A204.1 (cell line): ENCODE data around the gene SULT4A1.
A peak's percentile ranks its signal among the peaks of the same experiment; 100 is the strongest.

Experiments used
- FAIRE-seq: peaks from 2 replicates; lab custom pipeline; 2012; peaks lifted over from hg19 to GRCh38; lab: Jason Lieb, UNC

The SULT4A1 gene

GRCh38 chr22:43827003-43827735, 35.1 kb downstream of the SULT4A1 start:
- FAIRE-seq, result no peak

DNA sequence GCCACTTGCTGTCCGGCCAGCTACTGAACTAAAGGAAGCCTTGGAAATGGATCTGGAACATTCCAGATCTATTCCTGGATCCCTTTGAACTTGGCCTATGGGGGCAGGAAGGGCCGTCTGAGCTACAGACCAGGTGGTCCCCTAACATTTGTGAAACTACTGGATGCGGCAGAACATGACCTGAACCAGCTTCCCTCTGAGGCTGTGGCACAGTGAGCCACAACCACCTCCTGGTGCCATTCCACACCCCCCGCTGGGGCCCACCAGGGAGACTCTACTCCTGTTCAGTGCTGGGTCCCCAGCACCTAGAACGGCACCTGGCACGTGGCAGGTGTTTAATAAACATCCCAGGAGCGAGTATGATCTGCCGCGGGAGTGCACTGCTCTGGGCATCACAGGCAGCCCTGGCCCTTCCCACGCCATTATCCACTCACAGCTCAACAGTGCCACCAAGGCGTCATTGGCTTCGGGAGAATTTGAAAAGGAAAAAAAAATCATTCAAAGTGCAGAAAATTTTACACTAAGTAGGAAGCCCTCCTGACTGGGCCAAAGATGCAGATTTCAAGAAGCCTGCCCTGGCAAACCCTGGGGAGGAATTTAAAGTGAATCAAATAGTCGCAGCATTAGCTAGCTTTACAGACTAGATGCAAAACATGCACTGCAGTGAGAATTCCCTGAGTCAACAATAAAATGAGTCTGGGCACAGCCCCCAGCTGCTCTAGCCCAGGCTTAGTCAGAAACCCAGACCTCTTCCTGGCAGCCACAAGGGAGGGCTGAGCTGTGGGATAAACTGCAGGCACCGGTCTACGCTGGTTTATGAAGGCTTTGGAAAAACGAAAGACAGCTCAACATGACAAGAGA, 35.9 kb downstream of the SULT4A1 start:
- FAIRE-seq, result no peak

GRCh38 chr22:43825651-43826050, 36.7 kb downstream of the SULT4A1 start:
- FAIRE-seq, result no peak

- no peak for FAIRE-seq
These were observed 37.4 kb downstream of the SULT4A1 start for GRCh38 chr22:43824724-43825420.

DNA sequence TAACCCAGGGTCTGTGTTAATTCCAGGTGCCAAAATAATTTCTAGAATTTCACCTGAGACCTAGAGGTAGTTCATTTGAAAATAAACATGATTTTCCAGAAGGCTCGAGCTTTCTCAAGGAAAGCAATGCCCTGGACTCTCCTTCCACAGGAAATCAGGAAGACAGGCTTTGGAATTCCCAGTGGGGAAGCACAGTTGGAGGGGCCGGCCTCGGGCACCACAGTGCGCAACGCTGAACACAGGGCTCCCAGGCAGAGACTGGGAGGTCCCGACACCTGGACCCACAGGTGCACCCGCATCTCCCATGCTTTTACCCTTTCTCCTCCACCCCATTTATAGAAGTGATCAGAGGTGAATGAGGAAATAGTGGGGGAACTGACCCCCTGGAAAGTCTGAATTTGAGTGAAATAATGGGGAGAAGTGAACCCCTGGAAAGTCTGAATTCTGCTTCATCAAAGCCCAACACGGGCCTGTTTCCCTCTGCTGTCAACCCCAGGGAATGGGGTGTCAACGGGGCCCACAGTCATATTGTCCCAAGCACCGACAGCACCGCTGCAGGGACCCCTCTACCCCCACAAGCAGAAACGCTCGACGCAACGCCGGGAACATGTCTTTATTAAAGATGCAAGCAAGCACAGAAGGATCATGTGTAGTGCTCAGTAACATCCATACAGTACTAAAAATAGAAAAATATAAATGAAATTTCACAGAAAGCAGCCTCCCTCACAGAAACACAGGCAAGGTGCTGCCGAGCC, 38.2 kb downstream of the SULT4A1 start:
- no peak for FAIRE-seq

- no peak for FAIRE-seq
These were observed 38.9 kb downstream of the SULT4A1 start for GRCh38 chr22:43823353-43823908.

- no peak for FAIRE-seq
These were observed 40.5 kb downstream of the SULT4A1 start for GRCh38 chr22:43821606-43822425.

DNA sequence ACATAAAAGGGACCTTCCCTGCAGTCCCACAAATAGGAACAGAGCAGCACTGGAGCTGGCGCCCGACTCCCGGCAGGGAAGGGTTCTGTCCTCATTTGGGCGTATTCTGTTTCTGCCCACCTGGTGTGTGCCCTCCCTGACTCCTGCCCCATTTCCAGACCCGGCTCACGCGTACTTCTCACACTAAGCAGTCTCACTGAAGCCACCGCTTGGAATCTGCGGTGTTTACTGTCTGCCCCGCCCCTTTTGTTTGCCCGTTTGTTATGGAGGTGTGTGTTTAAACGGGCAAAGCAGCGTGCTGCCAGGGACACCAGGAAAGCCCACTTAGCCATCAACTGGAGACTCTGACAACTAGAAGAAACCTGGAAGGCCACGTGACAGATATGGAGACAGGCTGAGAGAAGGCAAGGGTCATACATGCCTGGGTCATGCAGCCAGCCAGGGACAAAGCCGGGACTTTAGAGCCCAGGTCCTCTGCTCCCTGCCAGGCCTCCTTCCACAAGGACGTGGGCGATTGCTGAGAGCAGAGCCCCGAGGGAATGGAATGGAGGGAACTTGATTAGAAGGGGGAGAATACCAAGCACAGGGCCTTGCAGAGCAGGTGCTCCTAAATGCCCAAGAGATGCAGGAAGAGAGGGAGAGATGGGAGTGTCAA, 41.5 kb downstream of the SULT4A1 start:
- FAIRE-seq, result no peak

- FAIRE-seq, result no peak
These were observed 42.2 kb downstream of the SULT4A1 start for GRCh38 chr22:43819931-43820640.

GRCh38 chr22:43819421-43819921, 42.8 kb downstream of the SULT4A1 start:
- no peak for FAIRE-seq

- no peak for FAIRE-seq
These were observed 43.3 kb downstream of the SULT4A1 start for GRCh38 chr22:43818981-43819380.

GRCh38 chr22:43817402-43817801, 44.9 kb downstream of the SULT4A1 start:
- no peak for FAIRE-seq

DNA sequence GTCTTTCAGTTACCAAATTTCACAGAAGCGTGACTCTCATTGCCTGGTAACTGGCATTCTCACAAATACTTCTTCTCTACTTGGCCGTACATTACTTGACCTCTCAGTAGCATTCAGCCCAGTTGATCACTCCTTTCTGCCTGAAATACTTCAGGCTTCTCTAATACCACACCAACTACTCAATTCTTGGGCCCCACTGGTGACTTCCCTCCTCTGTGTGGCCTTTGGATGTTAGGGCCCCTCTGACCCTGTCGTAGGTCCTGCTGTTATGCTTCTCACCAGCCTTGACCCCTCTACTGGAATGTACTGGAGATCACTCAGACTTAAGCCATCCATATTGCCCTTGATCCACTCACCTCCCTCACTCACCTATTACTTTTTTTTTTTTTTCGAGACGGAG, 48.0 kb downstream of the SULT4A1 start:
- FAIRE-seq, result no peak

GRCh38 chr22:43812890-43813289, 49.4 kb downstream of the SULT4A1 start:
- no peak for FAIRE-seq

GRCh38 chr22:43812149-43812842, 50.0 kb downstream of the SULT4A1 start, which contains the start of gene EFCAB6:
Gene EFCAB6, minus strand, starts transcription at chr22:43812305. Its CDS starts 29,987 bp downstream, at chr22:43782318.
- FAIRE-seq, result peak; percentile 87

- FAIRE-seq, result no peak
These were observed 50.5 kb downstream of the SULT4A1 start for GRCh38 chr22:43811777-43812148.

GRCh38 chr22:43802897-43803495, 59.3 kb downstream of the SULT4A1 start:
- FAIRE-seq, result no peak

- FAIRE-seq, result no peak
These were observed 61.3 kb downstream of the SULT4A1 start for GRCh38 chr22:43800970-43801369.
